Dermis blood vessel endothelial cell (primary cell): ENCODE results near the gene SIAE. TPM values are rescaled to one million over a fixed set of nuclear protein-coding genes. Genes with fewer than 3 reads are reported as not detected.
A peak's percentile ranks its signal among the peaks of the same experiment; 100 is the strongest.
"Not testable (repeated sequence)": the region's sequence is repeated elsewhere in the genome, so short reads cannot be mapped to it uniquely, and the experiment has no call there.

Experiments
- DNase-seq: peaks from one replicate; pipeline ENCODE4 v3.0.0; 2010
- total RNA-seq: library from RNA; depleted of rRNA; stranded (reverse); fragments of >200 nt; gene quantifications from 2 replicates; pipeline ENCODE4 v1.2.3, GENCODE V29; 2014

The SIAE gene
- total RNA-seq, 1 donor from 2014 or later, result 20.8 TPM

GRCh38 chr11:124622531-124623451 is 50.7 kb downstream of the SIAE start, which contains the start of gene TBRG1:
Gene TBRG1, plus strand, starts transcription at chr11:124622864. Its CDS starts 220 bp downstream, at chr11:124623084.
- DNase-seq, result peak; percentile 92

DNA sequence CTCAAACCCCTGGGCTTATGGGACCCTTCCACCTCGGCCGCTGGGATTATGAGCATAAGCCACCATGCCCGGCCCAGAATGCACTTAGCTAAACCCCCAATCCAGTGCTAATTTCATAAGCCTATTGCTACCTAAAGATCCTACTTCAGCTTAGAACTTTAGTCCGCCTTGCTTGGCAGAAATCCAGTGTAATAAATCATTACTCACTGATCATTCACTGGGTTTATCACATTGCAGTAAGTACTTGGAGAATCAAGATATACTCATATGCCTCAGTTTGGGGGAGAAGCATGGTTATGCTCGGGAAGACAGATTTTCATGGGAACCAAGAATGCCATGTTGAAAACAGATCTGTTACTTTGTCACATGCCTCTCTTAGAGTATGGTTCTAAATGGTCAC is 54.7 kb downstream of the SIAE start:
- no peak for DNase-seq

- no peak for DNase-seq
Observed at GRCh38 chr11:124612567-124613246, 60.8 kb downstream of the SIAE start.

DNA sequence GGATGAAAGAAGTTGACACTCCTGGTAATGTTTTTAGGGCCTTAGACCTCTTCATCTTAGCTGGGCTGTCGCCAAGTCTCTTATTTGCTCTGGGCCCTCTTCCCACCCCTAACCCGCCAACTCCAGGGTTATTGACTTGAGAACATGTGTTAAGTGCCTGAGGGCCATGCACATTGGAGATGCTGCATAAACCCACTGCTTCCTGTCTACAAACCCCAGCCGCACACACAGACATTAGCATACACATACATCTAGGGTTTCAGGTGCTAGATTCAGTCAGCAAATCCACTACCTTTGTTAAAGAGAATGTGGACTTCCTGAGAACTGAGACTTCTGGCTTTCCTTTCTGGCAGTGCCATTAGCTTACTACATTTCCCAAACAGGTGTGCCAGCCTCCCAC is 61.5 kb downstream of the SIAE start:
- no peak for DNase-seq

DNA sequence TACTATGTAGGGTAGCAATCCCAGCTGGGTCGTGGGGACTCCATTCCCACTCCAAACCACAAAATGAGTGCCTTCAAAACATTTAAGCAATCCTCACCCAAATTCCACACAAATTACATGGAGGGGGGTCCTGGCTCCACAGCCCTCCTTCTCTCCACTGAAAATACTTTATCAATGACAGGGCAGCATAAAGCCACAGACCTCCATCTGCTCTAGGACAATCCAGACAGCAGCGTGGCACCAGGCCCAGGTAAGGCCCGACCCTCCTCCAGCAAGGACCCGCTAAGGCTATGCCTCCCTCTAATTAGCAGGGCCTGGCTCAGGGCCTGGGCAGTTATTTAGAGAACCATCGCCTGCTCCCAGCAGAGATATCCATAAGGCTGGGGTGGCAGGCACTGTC is 62.5 kb downstream of the SIAE start, which contains the start of gene PANX3:
TSS of gene PANX3 (plus strand) at position 365 of the 400 bp plus-strand sequence. CDS start 129 bp downstream, outside the sequence.
- DNase-seq, result no peak

GRCh38 chr11:124610295-124610694 is 63.2 kb downstream of the SIAE start:
- DNase-seq, result no peak

DNA sequence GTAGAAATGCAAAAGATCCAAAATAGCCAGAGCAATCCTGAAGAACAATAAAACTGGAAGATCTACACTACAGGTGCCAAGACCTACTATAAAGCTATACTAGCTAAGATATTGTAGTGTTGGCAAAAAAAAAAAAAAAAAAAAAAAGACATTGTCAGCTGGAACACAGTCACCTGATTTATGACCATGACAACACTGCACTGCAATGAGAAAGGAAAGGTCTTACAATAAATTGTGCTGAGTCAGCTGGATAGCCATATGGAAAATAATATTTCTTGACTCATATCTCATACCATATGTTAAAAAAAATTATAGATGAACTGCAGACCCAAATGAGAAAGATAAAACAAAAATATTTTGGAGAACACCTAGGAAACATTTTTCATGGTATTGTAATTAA is 65.4 kb downstream of the SIAE start:
- DNase-seq, result no peak

DNA sequence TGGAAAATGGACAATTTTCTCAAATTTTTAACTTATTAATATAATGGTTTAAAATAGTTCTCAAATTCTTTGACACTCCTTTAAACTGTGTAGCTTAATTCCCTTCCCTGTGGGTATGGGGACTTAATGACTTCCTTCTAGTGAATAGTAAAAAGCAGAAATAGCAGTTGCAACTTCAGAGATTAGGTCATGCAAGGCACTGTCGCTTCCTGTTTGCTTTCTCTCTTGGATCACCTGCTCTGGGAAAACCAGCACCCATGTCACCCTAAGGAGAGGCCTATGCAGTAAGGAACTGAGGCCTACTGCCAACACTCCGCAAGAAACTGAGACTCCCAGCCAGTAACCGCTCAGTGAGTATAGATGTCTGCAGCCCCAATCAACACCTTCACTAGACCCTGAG is 67.8 kb downstream of the SIAE start:
- DNase-seq, result no peak

GRCh38 chr11:124602723-124603122 is 70.8 kb downstream of the SIAE start:
- not testable (repeated sequence) for DNase-seq

DNA sequence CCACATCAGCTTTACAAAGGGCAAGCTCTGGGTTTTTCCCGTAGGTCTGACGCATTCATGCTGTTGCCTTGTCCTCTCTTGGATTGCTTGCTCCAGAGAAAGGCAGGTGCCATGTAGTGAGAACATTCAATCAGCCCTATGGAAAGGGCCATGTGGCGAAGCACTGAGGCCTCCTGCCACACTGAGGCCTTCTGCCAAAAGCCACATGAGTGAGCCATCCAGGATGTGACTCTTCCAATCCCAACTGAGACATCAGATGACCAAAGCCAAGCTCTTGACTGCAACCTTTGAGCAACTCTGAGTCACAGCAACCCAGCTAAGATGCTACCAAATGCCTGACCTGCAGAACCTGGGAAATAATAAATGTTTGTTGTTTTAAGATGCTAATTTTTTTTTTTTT is 71.3 kb downstream of the SIAE start:
- DNase-seq, result no peak

- DNase-seq, result no peak
Observed at GRCh38 chr11:124600621-124601320, 72.8 kb downstream of the SIAE start.

DNA sequence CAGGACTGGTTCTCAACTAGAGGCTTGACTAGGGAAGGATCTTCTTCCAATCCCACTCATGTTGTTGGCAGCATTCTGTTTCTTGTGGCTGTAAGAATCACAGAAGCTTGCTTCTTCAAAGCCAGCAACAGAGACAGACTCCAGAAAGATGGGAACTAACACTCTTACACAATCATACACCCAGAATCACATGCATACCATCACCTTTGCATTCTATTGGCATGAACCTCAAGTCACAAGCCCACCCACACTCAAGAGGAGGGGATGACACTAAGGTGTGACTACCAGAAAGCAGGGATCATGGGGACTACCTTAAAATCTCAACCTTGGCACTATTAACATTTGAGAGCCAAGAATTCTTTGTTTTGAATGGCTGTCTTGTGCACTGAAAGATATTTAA is 75.9 kb downstream of the SIAE start:
- DNase-seq, result no peak

DNA sequence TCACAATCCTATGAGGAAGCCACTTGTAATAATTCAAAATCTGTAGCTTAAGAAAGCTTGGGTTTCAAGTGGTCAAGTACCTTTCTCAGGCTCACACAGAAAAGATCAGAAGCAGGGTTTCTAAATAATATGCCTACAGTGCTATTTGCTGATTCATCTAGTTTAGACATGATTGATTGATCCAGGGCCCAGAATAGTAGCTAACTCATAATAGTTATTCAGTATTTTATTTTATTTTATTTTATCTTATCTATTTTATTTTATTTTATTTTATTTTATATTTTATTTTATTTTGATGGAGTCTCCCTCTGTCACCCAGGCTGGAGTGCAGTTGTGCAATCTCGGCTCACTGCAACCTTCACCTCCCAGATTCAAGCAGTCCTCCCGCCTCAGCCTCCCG is 78.2 kb downstream of the SIAE start:
- DNase-seq, result no peak

GRCh38 chr11:124592627-124593026 is 80.9 kb downstream of the SIAE start:
- no peak for DNase-seq

DNA sequence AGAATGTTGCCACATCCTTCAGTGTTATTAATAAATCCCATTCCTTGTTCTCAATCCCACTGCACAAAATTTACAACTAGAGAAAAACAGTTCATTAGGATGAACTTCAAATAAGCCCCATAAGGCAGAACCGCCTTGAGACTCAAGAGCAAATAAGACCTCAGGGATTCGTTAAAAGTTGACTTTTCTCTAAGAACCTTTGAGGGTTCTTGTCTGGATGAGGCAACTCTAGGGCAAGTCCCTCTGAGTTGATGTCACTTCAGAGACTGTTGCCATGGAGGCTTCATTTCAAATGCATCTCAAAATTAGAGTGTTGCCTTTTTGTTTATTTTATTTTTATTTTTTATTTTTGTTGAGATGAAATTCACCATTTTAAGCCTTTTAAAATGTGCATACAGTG is 82.1 kb downstream of the SIAE start:
- no peak for DNase-seq

- peak; percentile 76 for DNase-seq
Observed at GRCh38 chr11:124586238-124586860, 87.2 kb downstream of the SIAE start.

DNA sequence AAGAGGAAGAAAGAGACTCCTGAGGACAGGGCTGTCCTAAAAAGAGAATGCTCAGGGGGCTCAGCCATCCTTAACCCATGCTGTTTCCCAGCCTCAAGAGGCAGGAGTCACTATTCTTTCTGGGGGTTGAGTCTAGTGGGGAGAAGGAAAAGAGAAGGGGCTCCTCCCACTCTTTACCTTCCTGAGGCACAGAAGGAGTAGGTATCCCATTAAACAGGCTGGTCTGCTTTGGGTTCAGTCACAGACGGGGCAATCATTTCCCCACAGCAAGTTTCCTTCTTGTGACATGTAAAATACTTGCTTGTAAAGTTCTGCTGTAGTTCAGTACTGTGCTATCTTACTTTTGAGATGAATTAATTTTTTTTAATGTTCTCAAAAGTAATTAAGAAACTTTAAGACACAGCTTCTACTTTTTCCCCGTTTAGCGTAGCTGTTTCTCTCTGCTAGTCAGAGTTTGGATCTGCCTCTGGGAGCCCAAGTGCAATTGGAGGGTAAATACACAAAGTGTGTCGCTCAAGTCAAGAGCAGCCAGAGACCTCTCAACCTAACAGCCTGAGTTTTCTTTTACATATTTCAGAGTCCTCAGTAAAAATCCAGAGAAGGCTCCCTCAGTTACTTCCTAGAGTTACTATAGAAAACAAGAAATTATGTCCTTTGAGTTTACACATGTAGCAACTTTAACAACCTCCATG is 88.7 kb downstream of the SIAE start:
- no peak for DNase-seq

DNA sequence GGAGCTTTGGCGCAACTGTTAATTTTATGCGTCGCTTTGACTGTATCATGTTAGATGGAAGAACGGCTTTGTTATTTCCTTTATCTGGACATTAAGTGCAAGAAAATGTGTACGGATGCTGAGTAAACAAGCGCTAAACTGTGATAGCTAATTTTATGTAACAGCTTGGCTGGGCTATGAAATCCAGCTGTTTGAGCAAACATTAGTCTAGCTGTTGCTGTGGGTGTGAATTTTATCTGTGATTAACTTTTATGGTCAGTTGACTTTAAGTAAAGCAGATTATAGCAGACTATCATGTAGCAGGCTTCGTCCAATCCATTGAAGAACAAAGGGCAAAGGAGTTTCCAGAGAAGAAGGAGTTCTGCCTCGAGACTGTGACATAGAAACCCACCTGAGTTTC is 89.8 kb downstream of the SIAE start:
- DNase-seq, result no peak
